ENCODE measurements around the gene SLC22A23. TPM values are rescaled to one million over a fixed set of nuclear protein-coding genes. Genes with fewer than 3 reads are reported as not detected.

SLC22A23 gene
- total and polyA plus RNA-seq, 2 experiments from 2014 or later, result 6.1 to 38.3 TPM

GRCh38 chr6:3372184-3372846 lies 84.5 kb downstream of the SLC22A23 start:
- Histone ChIP-seq H3K9me2 (ENCODE audit: insufficient read depth) (no peaks in the 10 kb centered on the region), H3K4me3 (no peak overlapping the region), H3K27ac (ENCODE audit: low read depth) (no peak overlapping the region), H3K27me3 (ENCODE audit: insufficient read depth) (no peaks in the 10 kb centered on the region), H3F3A (replicated peaks; ENCODE audit: low read depth) (no peaks in the 10 kb centered on the region), H3K4me1 (ENCODE audit: insufficient read depth) (peaks cover 12% of the 10 kb centered on the region), H2AFZ (no peak overlapping the region), H3K36me3 (ENCODE audit: insufficient read depth) (no peaks in the 10 kb centered on the region), H3K79me2 (replicated peaks; ENCODE audit: insufficient read depth) (peaks cover 39% of the 10 kb centered on the region), H3K4me2 (no peak overlapping the region), H4K20me1 (replicated peaks; ENCODE audit: insufficient read depth) (no peaks in the 10 kb centered on the region; the same call in 1 of the 2 replicates)
- Mint-ChIP-seq H3K9me3 (no peaks in the 10 kb centered on the region), H3K36me3 (ENCODE audit: low read depth) (peaks cover 11% of the 10 kb centered on the region), H3K4me3 (no peak overlapping the region; the same call in 2 of the 3 replicates), H3K27ac (no peak overlapping the region), H3K4me1 (peaks cover 53% of the 10 kb centered on the region), H3K27me3 (ENCODE audit: insufficient read depth, low read depth, poor library complexity) (peaks cover 5% of the 10 kb centered on the region)
- DNase-seq (ENCODE audit: low spot score), result peak; percentile 43
- TF ChIP-seq CTCF (conservative IDR thresholded peaks at IDR 0.05; ENCODE audit: low read depth in 2 of 2) (peak; percentile 45 to 56), ZNF331 (CRISPR knock-in tag; IDR thresholded peaks at IDR 0.05; ENCODE audit: low read depth) (no peak), STAT1 (IDR thresholded peaks at IDR 0.05; ENCODE audit: unreplicated experiment) (no peak), REST (IDR thresholded peaks at IDR 0.05; ENCODE audit: unreplicated experiment) (no peak), ZNF114 (CRISPR knock-in tag; IDR thresholded peaks at IDR 0.05) (no peak)
- TF ChIP-seq, protein P1, sequence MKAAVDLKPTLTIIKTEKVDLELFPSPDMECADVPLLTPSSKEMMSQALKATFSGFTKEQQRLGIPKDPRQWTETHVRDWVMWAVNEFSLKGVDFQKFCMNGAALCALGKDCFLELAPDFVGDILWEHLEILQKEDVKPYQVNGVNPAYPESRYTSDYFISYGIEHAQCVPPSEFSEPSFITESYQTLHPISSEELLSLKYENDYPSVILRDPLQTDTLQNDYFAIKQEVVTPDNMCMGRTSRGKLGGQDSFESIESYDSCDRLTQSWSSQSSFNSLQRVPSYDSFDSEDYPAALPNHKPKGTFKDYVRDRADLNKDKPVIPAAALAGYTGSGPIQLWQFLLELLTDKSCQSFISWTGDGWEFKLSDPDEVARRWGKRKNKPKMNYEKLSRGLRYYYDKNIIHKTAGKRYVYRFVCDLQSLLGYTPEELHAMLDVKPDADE (IDR thresholded peaks at IDR 0.05), result no peak
- peak; percentile 70 for ATAC-seq

DNA sequence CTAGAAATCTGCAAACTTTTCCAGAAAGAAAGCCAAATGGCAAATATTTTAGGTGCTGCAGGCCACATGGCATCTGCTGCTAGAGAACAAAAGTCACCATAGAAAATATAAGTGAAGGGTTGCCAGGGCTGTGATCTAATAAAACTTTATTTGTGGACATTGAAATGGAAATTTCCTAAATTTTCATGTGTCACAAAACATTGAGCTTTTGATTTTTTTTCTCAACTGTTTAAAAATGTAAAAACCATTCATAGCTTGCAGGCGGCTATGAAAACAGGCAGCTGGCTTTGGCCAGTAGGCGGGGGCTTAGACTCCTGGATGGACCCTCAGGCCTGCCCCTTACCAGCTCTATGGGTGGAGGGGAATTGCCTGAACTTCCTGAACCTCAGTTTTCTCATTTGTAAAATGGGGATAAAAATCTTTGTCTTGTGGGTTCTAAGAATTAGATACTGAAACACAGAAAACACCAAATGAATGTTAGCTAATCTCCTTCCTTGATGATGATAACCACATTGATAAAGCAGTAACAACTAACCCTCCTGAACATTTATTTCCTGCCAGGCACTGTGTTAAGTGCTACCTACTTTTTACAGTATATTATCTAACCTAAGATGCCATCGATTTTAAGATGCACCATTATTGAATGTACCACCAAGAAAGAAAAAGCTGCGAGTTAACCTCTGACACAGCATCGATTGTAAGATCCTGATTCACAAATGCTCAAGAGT lies 85.5 kb downstream of the SLC22A23 start:
- Histone ChIP-seq H3K9me2 (ENCODE audit: insufficient read depth) (no peaks in the 10 kb centered on the region), H2AFZ (no peak overlapping the region), H4K20me1 (replicated peaks; ENCODE audit: insufficient read depth) (no peaks in the 10 kb centered on the region; the same call in 1 of the 2 replicates), H3K4me3 (no peak overlapping the region), H3K27ac (ENCODE audit: low read depth) (no peak overlapping the region), H3K36me3 (ENCODE audit: insufficient read depth) (no peaks in the 10 kb centered on the region), H3K4me2 (no peak overlapping the region), H3K4me1 (ENCODE audit: insufficient read depth) (peaks cover 12% of the 10 kb centered on the region), H3F3A (replicated peaks; ENCODE audit: low read depth) (no peaks in the 10 kb centered on the region), H3K79me2 (replicated peaks; ENCODE audit: insufficient read depth) (peaks cover 37% of the 10 kb centered on the region), H3K27me3 (ENCODE audit: insufficient read depth) (no peaks in the 10 kb centered on the region)
- Mint-ChIP-seq H3K9me3 (no peaks in the 10 kb centered on the region), H3K27me3 (ENCODE audit: insufficient read depth, low read depth, poor library complexity) (peaks cover 4% of the 10 kb centered on the region), H3K27ac (no peak overlapping the region), H3K4me1 (peaks cover 53% of the 10 kb centered on the region), H3K4me3 (no peak overlapping the region), H3K36me3 (ENCODE audit: low read depth) (peaks cover 15% of the 10 kb centered on the region)
- no peak for DNase-seq (ENCODE audit: low spot score)
- no peak for ATAC-seq
- TF ChIP-seq POLR2AphosphoS5 (IDR thresholded peaks at IDR 0.05; ENCODE audit: low read depth) (no peak), JUNB (IDR thresholded peaks at IDR 0.05; ENCODE audit: unreplicated experiment) (no peak), EZH2phosphoT487 (IDR thresholded peaks at IDR 0.05; ENCODE audit: unreplicated experiment) (no peak), ZNF331 (CRISPR knock-in tag; IDR thresholded peaks at IDR 0.05; ENCODE audit: low read depth) (no peak)
